Psoas muscle (tissue), 8 donors: Measurements from ENCODE around the gene ACOXL. TPM values are rescaled to one million over a fixed set of nuclear protein-coding genes. Genes with fewer than 3 reads are reported as not detected.
"Not testable (repeated sequence)": the region's sequence is repeated elsewhere in the genome, so short reads cannot be mapped to it uniquely, and the experiment has no call there.

Source experiments
- ATAC-seq, 4 donors: fragments of 200-7000 bp; cut with Tn5 transposase; one replicate each; pipeline ENCODE4 v1.9.1; 2020; ENCODE audit warnings: moderate library complexity in 3 of 4, mild to moderate bottlenecking in 2 of 4
- DNase-seq, 2 donors: peaks; one replicate each; pipeline ENCODE4 v3.0.0-alpha.2; 2020
- H3K27ac ChIP-seq: fragments of 200-600 bp; one replicate; pipeline ENCODE4 v1.8.0; 2022
- H3K27me3 ChIP-seq, 3 donors: fragments of 200-600 bp in 1 of 3; one replicate each; pipeline versions ENCODE4 v1.6.1 to v1.8.0; 2013 to 2022; ENCODE audit warnings: low read length in 2 of 3, mild to moderate bottlenecking in 2 of 3, moderate library complexity in 1 of 3; ENCODE audit not compliant: insufficient read depth in 3 of 3
- H3K36me3 ChIP-seq, 2 donors: fragments of 200-600 bp in 1 of 2; one replicate each; pipeline versions ENCODE4 v1.6.1 to v1.8.0; 2013 to 2022; ENCODE audit warnings: low read depth in 1 of 2, mild to moderate bottlenecking in 1 of 2, moderate library complexity in 1 of 2; ENCODE audit not compliant: insufficient read depth in 1 of 2
- H3K4me1 ChIP-seq: fragments of 200-600 bp; one replicate; pipeline ENCODE4 v1.8.0; 2022
- H3K4me3 ChIP-seq: fragments of 200-600 bp; one replicate; pipeline ENCODE4 v1.8.0; 2022; ENCODE audit warnings: mild to moderate bottlenecking
- H3K9me3 ChIP-seq: fragments of 200-600 bp; one replicate; pipeline ENCODE4 v1.8.0; 2022
- WGBS, 3 donors: extraction: QIAGEN DNeasy Blood & Tissue Kit; methylation state at CpG; one replicate each; pipeline versions ENCODE4 v1.1.6 to v1.1.7; 2013; 5-methylcytosine and 5-hydroxymethylcytosine counted together
- intact Hi-C, 2 donors: fragments of 100-400 bp; cut with DNase I; formaldehyde crosslinking; loops; one replicate each; pipeline versions ENCODE4 v1.11.0 to v1.14.2; 2022
- polyA plus RNA-seq, 3 donors: library from polyadenylated mRNA; stranded (reverse); fragments of 200-250 nt; gene quantifications; one replicate each; pipeline ENCODE4 v1.2.3, GENCODE V29; 2013
- total RNA-seq, 4 donors: library from RNA; stranded (reverse); fragmentation: NEBNext Ultra II Directional in 2 of 4; extraction: Animal tissue kit (Norgen Biotek cat#: 25700) in 2 of 4; gene quantifications; one replicate each; pipeline versions ENCODE4 v1.2.1 to v1.2.4, GENCODE V29; 2021 to 2023
- TF ChIP-seq, protein P1 (sequence below): fragments of 200-600 bp; IDR thresholded peaks from one replicate; pipeline ENCODE4 v1.8.0; 2022; ENCODE audit warnings: antibody characterized with exemption
- donor health status: healthy with polysubstance abuse.
- donor health status: DM: no; HTN: no; CAD: no; lungs with moderate emphysema.
- donor health status: Bipolar disorder and iron deficiency.
- donor health status: healthy.
- donor health status: DM: yes; HTN: yes; CAD: no.
- donor health status: DM: no; HTN: no; CAD: no.
- donor health status: DM: no; HTN: no; CAD: no.
- donor health status: DM: yes; HTN: yes; CAD: no.

Gene ACOXL
- total and polyA plus RNA-seq, 7 donors: 0.01 TPM; not detected in 6

GRCh38 chr2:111071600-111072171 is 339.3 kb downstream of the ACOXL start:
- TF ChIP-seq, protein P1, sequence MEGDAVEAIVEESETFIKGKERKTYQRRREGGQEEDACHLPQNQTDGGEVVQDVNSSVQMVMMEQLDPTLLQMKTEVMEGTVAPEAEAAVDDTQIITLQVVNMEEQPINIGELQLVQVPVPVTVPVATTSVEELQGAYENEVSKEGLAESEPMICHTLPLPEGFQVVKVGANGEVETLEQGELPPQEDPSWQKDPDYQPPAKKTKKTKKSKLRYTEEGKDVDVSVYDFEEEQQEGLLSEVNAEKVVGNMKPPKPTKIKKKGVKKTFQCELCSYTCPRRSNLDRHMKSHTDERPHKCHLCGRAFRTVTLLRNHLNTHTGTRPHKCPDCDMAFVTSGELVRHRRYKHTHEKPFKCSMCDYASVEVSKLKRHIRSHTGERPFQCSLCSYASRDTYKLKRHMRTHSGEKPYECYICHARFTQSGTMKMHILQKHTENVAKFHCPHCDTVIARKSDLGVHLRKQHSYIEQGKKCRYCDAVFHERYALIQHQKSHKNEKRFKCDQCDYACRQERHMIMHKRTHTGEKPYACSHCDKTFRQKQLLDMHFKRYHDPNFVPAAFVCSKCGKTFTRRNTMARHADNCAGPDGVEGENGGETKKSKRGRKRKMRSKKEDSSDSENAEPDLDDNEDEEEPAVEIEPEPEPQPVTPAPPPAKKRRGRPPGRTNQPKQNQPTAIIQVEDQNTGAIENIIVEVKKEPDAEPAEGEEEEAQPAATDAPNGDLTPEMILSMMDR: no peak
- H3K4me3 ChIP-seq: no peak overlapping the region
- ATAC-seq: peak; percentile 29 to 63 (median 52)
- H3K36me3 ChIP-seq: no peaks in the 10 kb centered on the region
- whole genome bisulfite sequencing, 3 donors: 21 to 36% (median 22%) methylated on average over 5 of the region's 5 CpGs
- peak overlapping the region; percentile 40 for H3K27ac ChIP-seq
- no peak for DNase-seq
- peaks cover 7% of the 10 kb centered on the region for H3K9me3 ChIP-seq
- peaks cover 4% of the 10 kb centered on the region for H3K4me1 ChIP-seq
- intact Hi-C loops: no loop called here
- H3K27me3 ChIP-seq: no peaks in the 10 kb centered on the region

GRCh38 chr2:111072220-111072871 is 340.0 kb downstream of the ACOXL start:
- WGBS, 3 donors: 9 to 13% (median 11%) methylated on average over 2 of the region's 2 CpGs
- TF ChIP-seq, protein P1: no peak

GRCh38 chr2:111082659-111083058 is 350.3 kb downstream of the ACOXL start:
- H3K36me3 ChIP-seq, H3K27ac ChIP-seq, H3K9me3 ChIP-seq, intact Hi-C loops, DNase-seq, ATAC-seq, H3K4me1 ChIP-seq, H3K4me3 ChIP-seq, H3K27me3 ChIP-seq: not testable (repeated sequence)
- WGBS, 3 donors: 0 to 6% (median 0%) methylated on average over 1 of the region's 1 CpG

More at GRCh38 chr2:111072220-111072871, 340.0 kb downstream of the ACOXL start:
- Histone ChIP-seq H3K4me3 (no peak overlapping the region), H3K27ac (peak overlapping the region; percentile 40), H3K9me3 (peaks cover 7% of the 10 kb centered on the region), H3K36me3 (no peaks in the 10 kb centered on the region), H3K4me1 (peaks cover 4% of the 10 kb centered on the region), H3K27me3 (no peaks in the 10 kb centered on the region)
- intact Hi-C loops: no loop called here
- ATAC-seq (peak in 3 of 4 donors; percentile 43 to 72 (median 47)), DNase-seq (no peak)

GRCh38 chr2:111091811-111092211 is 359.4 kb downstream of the ACOXL start:
- Histone ChIP-seq H3K27ac (no peak overlapping the region), H3K9me3 (no peaks in the 10 kb centered on the region), H3K27me3 (no peaks in the 10 kb centered on the region), H3K36me3 (no peaks in the 10 kb centered on the region), H3K4me3 (no peak overlapping the region), H3K4me1 (no peaks in the 10 kb centered on the region)
- ATAC-seq: no peak
- intact Hi-C loops: no loop called here
- WGBS, 3 donors: 96% methylated on average over 3 of the region's 3 CpGs
- DNase-seq: no peak
- TF ChIP-seq, protein P1: no peak

- H3K9me3 ChIP-seq: no peaks in the 10 kb centered on the region
- TF ChIP-seq, protein P1: no peak
- no peaks in the 10 kb centered on the region for H3K4me1 ChIP-seq
- WGBS, 3 donors: 61 to 68% (median 66%) methylated on average over 2 of the region's 2 CpGs
- H3K27ac ChIP-seq: peak overlapping the region; percentile 21
- no peak for DNase-seq
- ATAC-seq: peak in 3 of 4 donors; percentile 16 to 38 (median 35)
- intact Hi-C loops: no loop called here
- no peak overlapping the region for H3K4me3 ChIP-seq
- H3K36me3 ChIP-seq: no peaks in the 10 kb centered on the region
- H3K27me3 ChIP-seq: no peaks in the 10 kb centered on the region
Observed at GRCh38 chr2:111094691-111095090, 362.3 kb downstream of the ACOXL start.
